Astrocyte (in vitro differentiated cells and primary cell): ENCODE measurements around the gene TMEM259.

Experiments used
- EZH2 ChIP-seq: IDR thresholded peaks from 2 replicates; pipeline ENCODE4 v1.6.1; 2012; ENCODE audit warnings: mild to moderate bottlenecking, low read length, inconsistent platforms; ENCODE audit not compliant: insufficient read depth
- TF ChIP-seq, protein P1 (sequence below): IDR thresholded peaks from 2 replicates; pipeline ENCODE4 v1.5.1; 2011; ENCODE audit warnings: low read depth, mild to moderate bottlenecking, inconsistent platforms, low read length, moderate library complexity; ENCODE audit not compliant: insufficient read depth

DNA sequence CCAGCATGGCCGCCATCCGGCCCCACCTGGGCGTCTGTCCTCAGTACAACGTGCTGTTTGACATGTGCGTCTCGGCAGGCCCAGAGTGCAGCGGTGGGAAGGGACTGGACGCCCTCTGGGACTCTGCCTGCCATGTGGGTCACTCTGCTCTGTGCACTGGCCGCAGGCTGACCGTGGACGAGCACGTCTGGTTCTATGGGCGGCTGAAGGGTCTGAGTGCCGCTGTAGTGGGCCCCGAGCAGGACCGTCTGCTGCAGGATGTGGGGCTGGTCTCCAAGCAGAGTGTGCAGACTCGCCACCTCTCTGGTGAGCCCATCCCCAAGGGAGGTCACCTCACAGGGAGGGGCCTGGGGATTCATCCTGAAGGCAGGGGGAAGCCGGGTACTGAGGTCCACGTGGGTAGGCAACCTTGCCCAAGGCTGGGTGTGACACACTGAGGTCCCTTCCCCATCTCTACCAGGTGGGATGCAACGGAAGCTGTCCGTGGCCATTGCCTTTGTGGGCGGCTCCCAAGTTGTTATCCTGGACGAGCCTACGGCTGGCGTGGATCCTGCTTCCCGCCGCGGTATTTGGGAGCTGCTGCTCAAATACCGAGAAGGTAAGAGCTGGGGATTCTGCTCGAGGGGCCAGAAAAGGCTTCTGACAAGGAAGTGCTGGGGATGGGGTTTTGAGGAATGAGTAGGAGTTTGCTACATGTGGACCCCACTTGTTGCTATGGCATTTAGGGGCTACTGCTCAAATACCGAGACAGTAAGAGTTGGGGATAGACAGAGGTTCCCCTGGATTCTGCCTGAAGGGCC lies 30.3 kb upstream of the TMEM259 start:
- no peak for TF ChIP-seq EZH2
- TF ChIP-seq, protein P1, sequence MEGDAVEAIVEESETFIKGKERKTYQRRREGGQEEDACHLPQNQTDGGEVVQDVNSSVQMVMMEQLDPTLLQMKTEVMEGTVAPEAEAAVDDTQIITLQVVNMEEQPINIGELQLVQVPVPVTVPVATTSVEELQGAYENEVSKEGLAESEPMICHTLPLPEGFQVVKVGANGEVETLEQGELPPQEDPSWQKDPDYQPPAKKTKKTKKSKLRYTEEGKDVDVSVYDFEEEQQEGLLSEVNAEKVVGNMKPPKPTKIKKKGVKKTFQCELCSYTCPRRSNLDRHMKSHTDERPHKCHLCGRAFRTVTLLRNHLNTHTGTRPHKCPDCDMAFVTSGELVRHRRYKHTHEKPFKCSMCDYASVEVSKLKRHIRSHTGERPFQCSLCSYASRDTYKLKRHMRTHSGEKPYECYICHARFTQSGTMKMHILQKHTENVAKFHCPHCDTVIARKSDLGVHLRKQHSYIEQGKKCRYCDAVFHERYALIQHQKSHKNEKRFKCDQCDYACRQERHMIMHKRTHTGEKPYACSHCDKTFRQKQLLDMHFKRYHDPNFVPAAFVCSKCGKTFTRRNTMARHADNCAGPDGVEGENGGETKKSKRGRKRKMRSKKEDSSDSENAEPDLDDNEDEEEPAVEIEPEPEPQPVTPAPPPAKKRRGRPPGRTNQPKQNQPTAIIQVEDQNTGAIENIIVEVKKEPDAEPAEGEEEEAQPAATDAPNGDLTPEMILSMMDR = no peak
